ENCODE data around the gene CCDC3.

CCDC3 gene

DNA sequence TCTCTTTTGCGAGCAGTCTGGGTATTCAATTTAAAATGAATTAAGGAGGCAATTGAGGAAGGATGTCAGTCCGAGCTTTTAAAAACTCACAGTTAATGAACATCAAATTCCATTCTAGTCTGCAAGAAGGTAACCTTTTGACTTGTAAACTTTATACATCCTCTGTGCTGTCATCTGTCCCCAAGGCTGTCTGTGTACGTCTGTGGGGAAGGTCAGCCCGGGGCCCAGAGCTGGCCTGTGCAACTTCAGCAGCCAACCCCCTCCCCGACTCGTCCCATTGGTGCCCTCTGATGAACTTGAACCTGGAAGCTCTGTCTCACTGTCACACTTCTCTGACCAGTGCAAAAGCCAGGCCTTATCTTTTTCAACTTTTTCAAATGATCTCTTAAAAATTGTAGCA lies 80.3 kb downstream of the CCDC3 start:
- no peak for DNase-seq

DNA sequence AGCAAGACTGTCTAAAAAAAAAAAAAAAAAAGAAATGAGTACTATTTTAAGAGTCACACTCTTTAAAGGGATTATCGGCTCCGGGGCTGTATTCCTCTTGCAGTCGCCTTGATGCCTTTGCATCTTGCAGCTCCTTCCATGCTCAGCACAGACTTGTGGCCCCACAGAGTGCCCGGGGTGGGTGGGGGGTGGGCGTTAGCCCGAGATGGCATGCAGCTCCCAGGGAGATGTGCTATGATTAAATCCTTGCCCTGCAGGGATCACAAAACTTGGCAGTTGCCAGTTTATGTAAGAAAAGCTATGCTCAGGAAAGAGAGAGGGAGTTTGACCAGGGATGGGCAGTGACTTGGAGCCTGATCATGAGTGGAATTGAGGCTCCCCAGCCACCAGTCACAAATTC lies 81.9 kb downstream of the CCDC3 start:
- no peak for DNase-seq

- no peak for DNase-seq
Measured at GRCh38 chr10:12916587-12916986, 84.9 kb downstream of the CCDC3 start.

- no peak for DNase-seq
Measured at GRCh38 chr10:12915637-12916168, 85.8 kb downstream of the CCDC3 start.

DNA sequence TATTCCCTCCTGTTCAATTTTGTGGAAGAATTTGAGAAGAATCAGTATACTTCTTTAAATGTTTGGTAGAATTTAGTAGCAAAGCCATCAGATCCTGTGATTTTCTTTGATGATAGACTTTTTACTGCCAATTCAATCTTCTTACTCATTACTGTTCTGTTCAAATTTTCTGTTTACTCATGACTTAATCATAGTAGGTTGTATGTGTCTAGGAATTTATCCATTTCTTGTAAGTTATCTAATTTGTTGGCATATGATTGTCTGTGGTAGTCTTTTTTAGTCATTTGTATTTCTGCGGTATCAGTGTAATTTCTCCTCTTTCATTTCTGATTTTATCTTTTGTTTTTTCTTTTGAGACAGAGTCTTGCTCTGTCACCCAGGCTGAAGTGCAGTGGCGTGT lies 87.4 kb downstream of the CCDC3 start:
- no peak for DNase-seq

DNA sequence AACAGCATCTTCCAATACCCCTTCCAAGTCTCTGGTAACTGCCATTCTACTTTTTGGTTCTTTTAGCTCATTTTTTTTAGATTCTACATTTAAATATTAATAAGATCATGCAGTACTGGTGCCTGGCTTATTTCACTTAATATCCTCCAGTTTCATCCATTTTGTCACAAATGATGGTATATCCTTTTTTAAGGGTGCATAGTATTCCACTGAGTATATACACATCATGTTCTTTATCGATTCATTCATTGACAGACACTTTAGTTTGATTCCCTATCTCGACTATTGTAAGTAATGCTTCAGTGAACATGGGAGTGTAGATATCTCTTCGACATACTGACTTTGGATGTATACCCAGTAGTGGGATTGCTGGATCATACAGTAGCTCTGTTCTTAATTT lies 89.7 kb downstream of the CCDC3 start:
- DNase-seq = no peak

- no peak for DNase-seq
Measured at GRCh38 chr10:12910835-12911234, 90.7 kb downstream of the CCDC3 start.

DNA sequence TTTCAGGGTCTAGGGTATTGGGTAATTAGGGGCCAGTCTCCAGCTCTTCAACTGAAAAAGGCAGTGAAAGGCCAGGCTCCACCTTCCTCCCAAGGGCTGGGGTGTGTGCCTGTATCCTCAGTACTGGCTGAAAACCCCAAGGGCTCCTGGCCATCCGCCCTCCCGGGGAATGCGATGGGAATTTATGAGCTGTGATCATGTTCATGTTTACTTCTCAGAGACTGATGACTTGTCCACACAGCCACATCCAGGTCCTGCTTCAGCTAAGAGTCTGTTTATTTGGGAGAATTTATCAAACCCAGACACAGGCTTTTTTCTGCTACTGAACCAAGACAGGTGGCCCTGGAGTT lies 91.7 kb downstream of the CCDC3 start:
- DNase-seq = no peak

- DNase-seq = no peak
Measured at GRCh38 chr10:12909182-12909835, 92.2 kb downstream of the CCDC3 start.

DNA sequence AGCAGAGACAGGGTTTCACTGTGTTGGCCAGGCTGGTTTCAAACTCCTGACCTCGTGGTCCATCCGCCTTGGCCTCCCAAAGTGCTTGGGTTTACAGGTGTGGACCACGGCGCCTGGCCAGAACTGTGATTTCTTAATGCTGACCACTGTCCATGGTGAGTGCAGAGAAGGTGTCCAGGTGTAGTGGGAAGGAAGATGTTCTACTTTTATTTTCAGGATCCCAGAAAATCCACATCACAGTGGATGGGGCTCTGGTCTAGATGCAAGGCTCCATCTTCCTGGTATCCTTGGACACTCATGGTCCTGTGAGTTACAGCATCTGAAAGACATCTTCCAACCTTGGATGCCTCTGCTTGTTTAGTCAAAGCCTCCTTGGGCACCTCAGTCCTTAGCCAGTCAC lies 92.7 kb downstream of the CCDC3 start:
- DNase-seq = no peak

GRCh38 chr10:12907656-12908055 lies 93.9 kb downstream of the CCDC3 start:
- no peak for DNase-seq

GRCh38 chr10:12906051-12906541 lies 95.4 kb downstream of the CCDC3 start:
- no peak for DNase-seq

GRCh38 chr10:12905067-12905466 lies 96.4 kb downstream of the CCDC3 start:
- no peak for DNase-seq

- DNase-seq = no peak
Measured at GRCh38 chr10:12902851-12903358, 98.6 kb downstream of the CCDC3 start.

- peak; percentile 51 to 66 (median 59) for DNase-seq
Measured at GRCh38 chr10:12902135-12902572, 99.4 kb downstream of the CCDC3 start.

DNA sequence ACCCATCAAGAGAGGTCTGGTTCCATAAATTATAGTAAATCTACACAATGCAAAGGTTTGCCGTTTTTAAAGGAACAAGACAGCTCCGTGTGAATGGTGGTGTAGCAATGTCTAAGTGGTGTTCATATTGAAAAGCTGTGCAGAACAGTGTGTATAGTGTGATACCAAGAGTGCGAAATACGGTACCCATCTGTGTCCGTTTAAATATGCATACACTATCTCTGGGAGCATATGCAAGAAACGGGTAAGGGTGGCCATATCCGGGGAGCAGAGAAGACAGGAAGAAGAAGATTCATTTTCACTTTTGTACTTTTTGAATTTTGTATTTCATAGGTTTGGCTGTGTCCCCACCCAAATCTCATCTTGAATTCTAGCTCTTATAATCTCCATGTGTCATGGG lies 102.0 kb downstream of the CCDC3 start:
- DNase-seq = no peak

- DNase-seq = no peak
Measured at GRCh38 chr10:12898271-12898670, 103.2 kb downstream of the CCDC3 start.

DNA sequence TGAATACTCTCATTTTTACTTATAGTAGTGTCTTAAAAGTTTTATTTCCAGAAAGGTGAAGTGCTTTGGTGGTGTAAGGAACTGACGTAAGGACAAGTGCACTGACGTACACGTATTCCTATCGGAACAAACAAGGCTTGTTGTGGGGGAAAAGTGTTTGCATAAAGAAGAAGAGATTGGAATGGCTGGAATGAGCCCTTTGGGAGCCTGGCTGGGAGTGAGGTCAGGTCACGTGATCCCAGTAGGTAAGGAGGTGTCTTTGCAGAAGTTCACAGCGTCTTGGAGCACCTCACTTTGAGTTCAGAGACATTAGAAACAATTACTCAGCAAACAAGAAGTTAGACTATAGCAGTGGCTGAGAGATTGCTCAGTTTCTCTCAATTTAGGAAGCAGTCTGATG lies 104.2 kb downstream of the CCDC3 start:
- DNase-seq = no peak

DNA sequence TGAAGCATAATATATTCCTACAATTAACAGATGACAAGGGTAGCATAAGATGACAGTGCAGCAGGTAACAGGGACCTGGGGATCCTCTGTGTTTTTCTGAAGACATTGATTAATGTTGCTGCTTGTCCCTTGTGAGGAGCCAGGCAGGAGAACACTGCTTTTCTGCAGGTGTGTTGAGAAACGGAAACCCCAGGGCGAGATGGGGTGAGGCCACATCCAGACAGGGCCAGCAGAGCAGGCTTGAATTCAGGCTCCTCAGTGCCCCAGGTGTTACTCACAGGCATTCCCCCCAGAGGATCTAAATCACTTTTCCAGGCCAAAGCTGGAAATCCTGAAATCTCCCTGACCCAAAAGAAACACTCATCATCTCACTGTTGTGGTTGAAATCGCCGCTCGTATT lies 105.3 kb downstream of the CCDC3 start:
- no peak for DNase-seq

DNA sequence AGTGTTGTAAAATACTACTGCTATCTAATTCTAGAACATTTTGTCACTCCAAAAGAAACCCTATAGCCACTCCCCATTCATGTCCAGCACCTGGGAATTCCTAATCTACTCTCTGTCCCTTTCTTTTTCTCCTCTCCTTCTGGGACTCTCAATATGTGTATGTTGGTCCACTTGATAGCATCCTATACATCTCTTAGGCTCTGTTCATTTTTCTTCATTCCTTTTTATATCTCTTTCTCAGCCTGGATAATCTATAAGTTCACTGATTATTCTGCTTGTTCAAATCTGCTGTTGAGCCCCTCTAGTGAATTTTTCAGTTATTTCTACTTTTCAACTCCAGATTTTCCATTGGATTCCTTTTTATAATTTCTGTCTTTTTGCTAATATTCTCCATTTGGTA lies 108.6 kb downstream of the CCDC3 start:
- no peak for DNase-seq

DNA sequence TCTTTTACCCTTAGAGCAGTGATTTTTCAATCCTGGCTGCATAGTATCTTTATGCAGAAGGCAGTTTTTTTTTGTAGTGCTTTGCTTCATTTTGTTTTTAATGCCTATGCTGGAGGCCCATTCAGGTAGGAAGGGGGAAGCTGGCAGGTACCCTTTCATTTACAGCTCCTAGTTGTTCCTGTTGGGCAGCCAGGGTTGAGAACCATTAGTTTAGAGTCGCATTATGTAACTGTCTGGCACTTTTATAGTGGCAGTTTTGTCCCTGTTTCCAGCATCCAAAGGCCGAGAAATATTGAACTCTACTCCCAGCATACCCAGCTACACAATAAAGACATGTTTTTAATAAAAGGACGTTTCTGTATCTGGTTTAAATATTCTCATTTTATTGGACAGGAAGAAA lies 110.6 kb downstream of the CCDC3 start:
- no peak for DNase-seq

GRCh38 chr10:12888470-12888869 lies 113.0 kb downstream of the CCDC3 start:
- no peak for DNase-seq

- no peak for DNase-seq
Measured at GRCh38 chr10:12887780-12888179, 113.7 kb downstream of the CCDC3 start.

- no peak for DNase-seq
Measured at GRCh38 chr10:12884851-12885250, 116.7 kb downstream of the CCDC3 start.

DNA sequence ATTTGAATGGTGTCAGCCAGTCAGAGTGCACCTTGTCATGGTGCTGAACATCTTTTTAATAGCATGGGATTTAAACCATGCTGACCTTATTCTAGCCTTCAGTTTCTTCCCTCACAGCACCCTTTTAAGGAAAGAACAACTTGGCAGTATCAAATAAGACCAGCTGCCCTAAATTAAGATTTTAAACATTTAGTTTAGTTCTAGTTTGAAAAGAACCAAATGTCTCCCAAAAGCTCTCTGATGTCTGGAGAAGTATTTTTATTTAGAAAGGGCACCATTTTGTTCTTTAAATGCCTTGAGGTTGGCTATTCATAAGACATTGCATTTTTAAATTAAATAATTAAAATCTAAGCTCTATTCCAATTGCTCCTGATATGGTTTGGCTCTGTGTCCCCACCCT lies 121.1 kb downstream of the CCDC3 start:
- no peak for DNase-seq

All from suppressor macrophage (primary cell).